Neural cell (in vitro differentiated cells): ENCODE measurements around the gene AVPR1B.

Source experiments
- CTCF ChIP-seq: fragments of 450-650 bp; IDR thresholded peaks from 2 replicates; pipeline ENCODE4 v1.5.1; 2014; ENCODE audit warnings: antibody characterized with exemption, mild to moderate bottlenecking, moderate library complexity; ENCODE audit not compliant: poor library complexity, severe bottlenecking
- EP300 ChIP-seq: fragments of 450-650 bp; conservative IDR thresholded peaks from 2 replicates; pipeline ENCODE4 v1.6.1; 2014; ENCODE audit warnings: antibody characterized with exemption, mild to moderate bottlenecking, moderate library complexity; ENCODE audit not compliant: poor library complexity, severe bottlenecking
- EZH2 ChIP-seq: fragments of 200-600, 300-800 bp; shearing (Covaris generic), sonication (generic); IDR thresholded peaks from 2 replicates; pipeline ENCODE4 v1.6.1; 2014; ENCODE audit warnings: antibody characterized with exemption, low read length, borderline replicate concordance, mild to moderate bottlenecking; ENCODE audit not compliant: insufficient read depth, poor library complexity, severe bottlenecking
- POLR2AphosphoS5 ChIP-seq: IDR thresholded peaks from 2 replicates; pipeline ENCODE4 v1.6.1; 2012
- REST ChIP-seq: IDR thresholded peaks from 2 replicates; pipeline ENCODE4 v1.6.1; 2012; ENCODE audit warnings: borderline replicate concordance
- TAF1 ChIP-seq: IDR thresholded peaks from 2 replicates; pipeline ENCODE4 v1.6.1; 2012; ENCODE audit warnings: low read depth

GRCh38 chr1:206068314-206068713, 48.9 kb downstream of the AVPR1B start:
- no peak for TF ChIP-seq CTCF
- no peak for TF ChIP-seq REST
- no peak for TF ChIP-seq EZH2
- no peak for TF ChIP-seq POLR2AphosphoS5
- TF ChIP-seq EP300, result no peak
- TF ChIP-seq TAF1, result no peak
